ENCODE data around the gene KRT4. TPM values are rescaled to one million over a fixed set of nuclear protein-coding genes. Genes with fewer than 3 reads are reported as not detected.

KRT4 gene
- total RNA-seq, 2 donors from 2014 or later, result not detected

DNA sequence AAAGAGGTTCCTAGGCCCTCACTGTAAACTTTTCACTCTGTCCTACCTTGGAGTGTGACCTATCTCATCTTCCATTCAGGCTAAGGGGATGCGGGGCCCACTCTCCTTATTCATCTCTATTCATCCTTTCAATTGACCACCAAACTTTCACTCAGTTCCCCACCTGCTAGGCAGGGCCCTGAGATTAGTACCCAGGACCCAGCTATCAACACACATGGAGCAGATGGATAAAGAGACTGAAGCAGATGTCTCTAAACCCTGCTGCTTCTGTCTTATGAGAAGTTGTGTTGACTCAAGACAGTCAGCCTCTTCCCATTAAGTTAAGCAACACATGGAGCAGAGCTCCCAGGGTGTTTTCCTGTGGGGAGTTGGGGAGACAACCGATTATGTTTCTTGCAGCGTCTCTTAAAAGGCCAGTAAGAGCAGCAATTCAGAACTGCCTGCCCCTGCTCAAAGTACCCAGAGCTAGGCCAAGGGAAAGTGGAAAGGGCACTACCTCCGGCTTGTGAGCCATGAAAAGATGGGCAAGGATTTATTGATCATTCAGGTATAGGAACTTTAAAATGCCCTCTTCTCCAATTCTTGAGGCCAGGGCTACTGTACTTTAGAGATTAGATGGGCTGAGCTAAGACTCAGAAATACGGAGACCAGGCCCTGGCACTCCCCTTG is 47.4 kb downstream of the KRT4 start:
- H3K4me3 Mint-ChIP-seq, result no peak overlapping the region
- peaks cover 21% of the 10 kb centered on the region for H3K27me3 Mint-ChIP-seq (ENCODE audit: insufficient read depth)
- TF ChIP-seq, protein P1, sequence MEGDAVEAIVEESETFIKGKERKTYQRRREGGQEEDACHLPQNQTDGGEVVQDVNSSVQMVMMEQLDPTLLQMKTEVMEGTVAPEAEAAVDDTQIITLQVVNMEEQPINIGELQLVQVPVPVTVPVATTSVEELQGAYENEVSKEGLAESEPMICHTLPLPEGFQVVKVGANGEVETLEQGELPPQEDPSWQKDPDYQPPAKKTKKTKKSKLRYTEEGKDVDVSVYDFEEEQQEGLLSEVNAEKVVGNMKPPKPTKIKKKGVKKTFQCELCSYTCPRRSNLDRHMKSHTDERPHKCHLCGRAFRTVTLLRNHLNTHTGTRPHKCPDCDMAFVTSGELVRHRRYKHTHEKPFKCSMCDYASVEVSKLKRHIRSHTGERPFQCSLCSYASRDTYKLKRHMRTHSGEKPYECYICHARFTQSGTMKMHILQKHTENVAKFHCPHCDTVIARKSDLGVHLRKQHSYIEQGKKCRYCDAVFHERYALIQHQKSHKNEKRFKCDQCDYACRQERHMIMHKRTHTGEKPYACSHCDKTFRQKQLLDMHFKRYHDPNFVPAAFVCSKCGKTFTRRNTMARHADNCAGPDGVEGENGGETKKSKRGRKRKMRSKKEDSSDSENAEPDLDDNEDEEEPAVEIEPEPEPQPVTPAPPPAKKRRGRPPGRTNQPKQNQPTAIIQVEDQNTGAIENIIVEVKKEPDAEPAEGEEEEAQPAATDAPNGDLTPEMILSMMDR (conservative IDR thresholded peaks at IDR 0.05), result no peak
- Histone ChIP-seq H3K27ac (ENCODE audit: low read depth, low read length) (no peak overlapping the region), H3K27me3 (ENCODE audit: control insufficient read depth, insufficient read depth, low read length, poor library complexity, severe bottlenecking) (peaks cover 48% of the 10 kb centered on the region), H3K9me3 (ENCODE audit: control insufficient read depth, low read length) (peaks cover 10% of the 10 kb centered on the region), H3K4me1 (ENCODE audit: control insufficient read depth, insufficient read depth, low read length) (no peaks in the 10 kb centered on the region), H3K4me3 (ENCODE audit: low read length) (no peak overlapping the region), H3K36me3 (ENCODE audit: control insufficient read depth, insufficient read depth, low read length) (no peaks in the 10 kb centered on the region), H3K9ac (ENCODE audit: extremely low read depth, low read length, poor library complexity, severe bottlenecking) (no peak overlapping the region)
- H3K9me3 Mint-ChIP-seq, result peaks cover 14% of the 10 kb centered on the region
- H3K36me3 Mint-ChIP-seq (ENCODE audit: low read depth), result no peaks in the 10 kb centered on the region
- 86 to 95% methylated on average over 4 to 5 of the region's 5 CpGs for WGBS, 2 experiments (ENCODE audit: insufficient coverage in 1 of 2, insufficient read length in 1 of 2)
- DNase-seq, result no peak
- H3K4me1 Mint-ChIP-seq, result no peaks in the 10 kb centered on the region
- H3K27ac Mint-ChIP-seq, result no peak overlapping the region

DNA sequence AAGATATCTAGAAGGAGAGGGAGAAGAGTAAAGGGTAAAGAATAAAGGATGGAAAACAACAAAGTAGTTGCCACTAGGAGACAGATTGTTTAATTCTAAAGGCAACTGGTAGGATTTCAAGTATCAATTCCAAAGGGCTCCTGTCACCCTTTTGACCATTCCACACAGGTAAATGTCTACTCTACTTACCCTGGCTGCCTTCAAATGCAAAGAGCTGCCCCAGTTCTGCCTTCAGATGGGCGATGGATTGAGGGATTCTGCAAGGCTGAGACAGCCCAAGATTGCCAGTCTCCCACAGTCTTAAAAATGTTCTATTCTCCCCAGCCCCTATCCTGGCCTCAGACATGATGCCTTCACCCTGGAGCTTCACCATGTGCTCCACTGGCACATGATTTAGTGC is 48.2 kb downstream of the KRT4 start:
- DNase-seq, result no peak
- no peaks in the 10 kb centered on the region for H3K4me1 Mint-ChIP-seq

DNA sequence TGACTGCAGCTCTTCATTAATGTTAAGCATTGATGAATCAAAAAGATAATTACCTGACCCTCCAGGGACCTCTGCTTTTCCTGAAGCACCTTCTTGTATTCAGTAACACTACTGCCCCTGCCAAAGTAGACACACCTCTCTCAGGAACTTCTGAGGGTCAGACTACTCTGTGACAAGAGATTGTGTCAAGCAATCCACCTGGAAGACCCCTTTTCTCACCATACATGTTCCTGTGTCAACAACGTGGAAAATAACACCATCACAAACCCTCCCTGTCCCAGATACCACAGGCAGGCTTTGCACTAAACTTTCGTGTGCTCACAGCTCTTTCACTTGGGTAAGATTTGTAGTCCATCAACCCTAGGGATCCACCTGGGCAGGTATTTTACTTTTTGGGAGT is 49.9 kb downstream of the KRT4 start:
- H3K27me3 Mint-ChIP-seq (ENCODE audit: insufficient read depth), result peaks cover 21% of the 10 kb centered on the region
- no peak for DNase-seq
- Histone ChIP-seq H3K4me1 (ENCODE audit: control insufficient read depth, insufficient read depth, low read length) (no peaks in the 10 kb centered on the region), H3K9ac (ENCODE audit: extremely low read depth, low read length, poor library complexity, severe bottlenecking) (no peak overlapping the region), H3K4me3 (ENCODE audit: low read length) (no peak overlapping the region), H3K36me3 (ENCODE audit: control insufficient read depth, insufficient read depth, low read length) (no peaks in the 10 kb centered on the region), H3K9me3 (ENCODE audit: control insufficient read depth, low read length) (peaks cover 21% of the 10 kb centered on the region), H3K27me3 (ENCODE audit: control insufficient read depth, insufficient read depth, low read length, poor library complexity, severe bottlenecking) (peaks cover 47% of the 10 kb centered on the region), H3K27ac (ENCODE audit: low read depth, low read length) (no peak overlapping the region)
- no peaks in the 10 kb centered on the region for H3K36me3 Mint-ChIP-seq (ENCODE audit: low read depth)
- 79 to 83% methylated on average over 1 to 2 of the region's 2 CpGs for WGBS, 2 experiments (ENCODE audit: insufficient coverage in 1 of 2, insufficient read length in 1 of 2)
- H3K9me3 Mint-ChIP-seq, result peaks cover 33% of the 10 kb centered on the region
- no peak overlapping the region for H3K27ac Mint-ChIP-seq
- H3K4me1 Mint-ChIP-seq, result no peaks in the 10 kb centered on the region
- TF ChIP-seq, protein P1 (conservative IDR thresholded peaks at IDR 0.05), result no peak
- H3K4me3 Mint-ChIP-seq, result no peak overlapping the region

More for the DNA sequence above, 48.2 kb downstream of the KRT4 start:
- Histone ChIP-seq H3K4me1 (ENCODE audit: control insufficient read depth, insufficient read depth, low read length) (no peaks in the 10 kb centered on the region), H3K36me3 (ENCODE audit: control insufficient read depth, insufficient read depth, low read length) (no peaks in the 10 kb centered on the region), H3K9ac (ENCODE audit: extremely low read depth, low read length, poor library complexity, severe bottlenecking) (no peak overlapping the region), H3K4me3 (ENCODE audit: low read length) (no peak overlapping the region), H3K9me3 (ENCODE audit: control insufficient read depth, low read length) (peaks cover 15% of the 10 kb centered on the region), H3K27ac (ENCODE audit: low read depth, low read length) (no peak overlapping the region), H3K27me3 (ENCODE audit: control insufficient read depth, insufficient read depth, low read length, poor library complexity, severe bottlenecking) (peaks cover 48% of the 10 kb centered on the region)
- no peaks in the 10 kb centered on the region for H3K36me3 Mint-ChIP-seq (ENCODE audit: low read depth)
- H3K4me3 Mint-ChIP-seq, result no peak overlapping the region
- WGBS, 2 experiments (ENCODE audit: insufficient coverage in 1 of 2, insufficient read length in 1 of 2), result 80 to 86% methylated on average over 1 of the region's 1 CpG
- no peak overlapping the region for H3K27ac Mint-ChIP-seq
- H3K9me3 Mint-ChIP-seq, result peaks cover 21% of the 10 kb centered on the region
- TF ChIP-seq, protein P1 (conservative IDR thresholded peaks at IDR 0.05), result no peak
- H3K27me3 Mint-ChIP-seq (ENCODE audit: insufficient read depth), result peaks cover 21% of the 10 kb centered on the region
